NCI-H1694 treated with DMSO at 0.1 percent for 48 hours (cell line): ENCODE data around the gene PKMYT1.

ENCODE experiments used
- DNase-seq: peaks from one replicate; lab custom pipeline; 2025; lab: John Stamatoyannopoulos, UW

The PKMYT1 gene

DNA sequence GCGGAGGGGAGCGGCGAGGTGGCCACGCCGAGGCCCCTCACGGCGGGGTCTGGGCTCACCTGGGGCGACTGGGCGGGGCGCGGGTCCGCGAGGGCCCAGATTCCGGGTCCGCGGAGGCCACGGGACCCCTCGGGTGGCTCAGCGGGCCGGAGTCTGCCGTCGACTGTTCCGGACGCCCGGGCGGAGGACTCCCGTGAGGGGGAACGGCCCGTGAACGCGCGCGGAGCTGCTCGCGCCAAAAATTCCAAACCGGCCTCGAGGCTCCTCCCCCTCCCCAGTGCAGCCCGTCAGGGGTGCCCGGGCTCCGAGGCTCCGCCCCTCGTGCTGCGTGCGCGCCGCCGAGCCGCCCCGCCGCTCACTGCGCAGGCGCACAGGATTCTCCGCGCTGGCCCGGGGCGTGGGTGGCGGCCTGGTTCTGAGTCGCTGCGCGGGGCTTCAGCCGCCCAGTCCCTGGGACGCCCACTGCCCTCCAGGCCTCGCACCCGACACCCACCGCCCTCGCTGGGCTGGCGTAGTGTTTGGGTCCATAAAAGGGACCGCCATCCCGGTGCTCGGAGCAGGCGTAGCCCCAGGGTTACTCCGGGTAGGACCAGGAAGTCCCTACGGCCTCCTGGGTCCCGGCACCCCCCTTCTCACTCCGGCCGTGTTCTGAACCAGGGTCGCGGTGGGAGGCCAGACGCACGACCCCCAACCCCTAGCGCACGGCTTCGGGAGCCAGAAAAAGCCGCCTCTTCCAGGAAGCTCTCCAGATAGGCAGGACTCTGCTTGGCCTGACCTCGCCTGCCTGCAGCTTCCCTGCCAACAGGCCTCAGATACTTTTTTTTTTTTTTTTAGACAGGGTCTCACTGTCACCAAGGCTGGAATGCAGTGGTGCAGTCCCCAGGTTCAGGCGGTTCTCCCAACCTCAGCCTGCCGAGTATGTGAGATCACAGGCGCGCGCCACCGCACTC, at the start of gene PKMYT1:
Gene PKMYT1 (minus strand): TSS at position 220 of the 950 bp plus-strand sequence. CDS start 789 bp downstream, outside the sequence.
- peak; percentile 43 for DNase-seq

DNA sequence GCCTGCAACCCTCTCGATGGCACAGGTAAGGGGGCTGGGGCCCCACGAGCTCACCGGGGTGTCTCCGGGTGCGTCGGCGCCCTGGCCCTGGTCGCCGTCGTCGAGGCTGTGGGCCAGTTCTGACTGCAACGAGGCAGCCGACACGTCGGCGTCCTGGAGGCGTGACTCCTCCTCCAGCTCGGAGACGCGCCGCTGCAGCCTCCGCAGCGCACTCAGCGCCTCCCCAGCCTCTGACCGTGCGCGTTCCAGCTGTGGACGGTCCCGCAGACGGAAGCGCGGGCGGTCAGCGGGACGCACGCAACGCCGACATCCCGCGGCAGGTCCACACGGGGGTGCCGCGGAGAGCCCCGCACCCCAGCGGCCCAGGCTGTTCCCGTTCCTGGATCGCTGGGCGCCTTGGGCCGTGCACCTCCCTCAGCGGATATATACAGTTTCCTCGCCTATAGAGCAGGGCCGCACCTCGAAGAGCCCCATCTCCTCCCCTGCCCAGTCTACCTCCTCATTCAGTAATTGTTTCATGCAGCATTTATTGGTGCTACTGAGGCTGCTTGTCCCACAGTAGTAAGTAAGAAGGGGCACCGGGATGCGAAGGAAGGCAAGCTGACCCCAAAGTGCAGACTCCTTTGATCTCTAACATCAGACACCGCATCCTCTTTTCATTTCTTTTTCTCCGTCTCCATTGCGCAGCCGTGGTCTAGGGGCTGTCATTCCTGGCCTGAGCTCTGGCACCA, 49.4 kb upstream of the PKMYT1 start:
- DNase-seq, result no peak

DNA sequence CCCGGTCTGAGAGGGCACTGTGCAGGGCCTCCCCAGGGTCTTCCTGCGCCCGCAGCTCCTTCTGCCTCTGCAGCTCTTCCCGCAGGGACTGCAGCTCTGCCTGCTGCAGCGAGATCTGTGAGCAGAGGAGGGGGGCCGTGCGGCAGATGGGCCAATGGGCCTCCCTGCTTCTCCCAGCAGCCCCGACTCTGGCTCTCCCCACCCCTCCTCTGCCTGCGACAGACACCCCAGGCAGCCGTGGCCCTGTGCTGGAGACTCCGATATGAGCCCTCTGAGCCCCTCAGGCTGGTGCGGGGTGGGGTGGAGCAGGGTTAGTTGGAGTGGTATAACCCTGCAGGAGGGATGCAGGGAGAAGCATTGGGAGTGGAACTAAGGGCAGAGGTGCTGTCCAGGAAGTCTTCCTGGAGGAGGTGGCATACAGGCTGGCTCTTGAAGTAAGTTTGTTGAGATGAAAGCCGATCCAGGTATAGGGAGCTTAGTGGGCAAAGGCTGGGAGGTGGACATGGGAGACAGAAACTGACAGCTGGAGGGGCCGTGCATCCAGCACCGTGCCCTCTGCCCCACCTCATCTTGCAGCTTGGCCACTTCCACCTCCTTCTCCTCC, 48.6 kb upstream of the PKMYT1 start:
- DNase-seq, result no peak

DNA sequence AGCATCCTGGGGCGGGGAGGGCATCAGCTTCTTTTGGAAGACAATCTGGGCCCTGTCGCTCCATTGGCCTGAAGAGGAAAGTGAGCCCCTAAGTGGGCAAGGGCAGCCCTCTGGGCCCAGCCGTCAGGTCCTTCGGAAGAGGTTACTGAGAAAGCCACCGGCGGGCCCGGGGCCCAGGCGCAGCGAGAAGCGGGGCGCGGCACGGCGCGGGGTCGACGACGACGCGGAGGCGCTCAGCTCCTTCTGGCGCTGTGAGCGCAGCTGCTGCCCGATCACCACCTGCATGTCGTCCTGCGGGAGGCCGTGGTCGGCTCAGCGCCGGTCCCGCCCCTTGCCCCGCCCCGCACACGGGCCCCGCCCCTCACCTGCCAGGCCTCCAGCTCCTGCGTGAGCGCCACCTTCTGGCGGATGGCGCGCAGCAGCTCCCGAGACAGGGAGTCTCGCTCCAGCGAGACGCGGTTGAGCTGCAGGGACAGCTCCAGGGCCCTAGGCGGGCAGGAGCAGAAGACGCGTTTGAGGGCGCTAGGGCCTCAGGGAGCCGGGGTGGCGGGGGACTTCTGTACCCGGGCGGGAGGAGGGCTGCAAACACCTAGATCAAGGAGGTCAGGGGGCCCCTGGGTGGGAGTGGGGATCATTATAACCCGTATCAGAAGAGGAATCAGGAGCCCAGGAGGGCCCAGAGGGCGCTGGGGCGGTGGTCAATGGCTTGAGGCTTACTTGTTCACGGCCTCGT, 47.9 kb upstream of the PKMYT1 start:
- DNase-seq, result peak; percentile 43

DNA sequence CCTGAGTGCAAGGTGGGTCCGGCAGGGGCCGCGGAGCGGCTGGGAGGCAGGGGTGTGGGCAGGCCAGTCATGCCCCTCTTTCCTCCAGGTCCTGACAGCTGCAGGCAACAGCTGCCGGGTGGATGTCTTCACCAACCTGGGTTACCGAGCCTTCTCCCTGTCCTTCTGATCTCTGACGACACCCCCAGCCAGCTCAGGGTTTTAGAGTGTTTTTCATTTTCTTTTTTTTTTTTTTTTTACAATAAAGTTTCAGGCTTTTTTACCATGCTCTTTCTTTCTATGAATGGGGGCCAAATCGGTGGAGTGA, 47.2 kb upstream of the PKMYT1 start:
- DNase-seq, result no peak

DNA sequence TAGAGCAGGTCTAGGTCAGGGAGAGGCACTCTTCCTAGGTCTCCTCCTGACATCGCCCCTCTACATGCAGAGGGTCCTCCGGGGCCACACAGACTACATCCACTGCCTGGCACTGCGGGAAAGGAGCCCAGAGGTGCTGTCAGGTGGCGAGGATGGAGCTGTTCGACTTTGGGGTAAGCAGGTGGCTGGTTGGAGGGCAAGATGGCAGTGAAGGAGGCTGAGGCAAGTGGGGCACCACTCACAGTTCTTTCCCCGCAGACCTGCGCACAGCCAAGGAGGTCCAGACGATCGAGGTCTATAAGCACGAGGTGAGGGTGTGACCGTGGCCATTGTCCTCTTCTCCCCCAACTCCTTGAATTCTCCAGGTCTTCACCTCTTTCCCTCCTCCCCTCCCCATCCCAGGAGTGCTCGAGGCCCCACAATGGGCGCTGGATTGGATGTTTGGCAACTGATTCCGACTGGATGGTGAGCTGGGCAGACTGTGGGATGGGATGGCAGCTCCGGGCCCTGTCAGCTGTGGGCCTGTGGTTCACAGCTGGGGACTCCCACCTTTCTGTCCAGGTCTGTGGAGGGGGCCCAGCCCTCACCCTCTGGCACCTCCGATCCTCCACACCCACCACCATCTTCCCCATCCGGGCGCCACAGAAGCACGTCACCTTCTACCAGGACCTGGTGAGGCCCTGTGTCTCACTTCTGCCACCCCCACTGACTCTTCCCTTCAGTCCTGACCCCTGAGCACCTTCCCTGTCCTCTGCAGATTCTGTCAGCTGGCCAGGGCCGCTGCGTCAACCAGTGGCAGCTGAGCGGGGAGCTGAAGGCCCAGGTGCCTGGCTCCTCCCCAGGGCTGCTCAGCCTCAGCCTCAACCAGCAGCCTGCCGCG, 46.6 kb upstream of the PKMYT1 start:
- no peak for DNase-seq

DNA sequence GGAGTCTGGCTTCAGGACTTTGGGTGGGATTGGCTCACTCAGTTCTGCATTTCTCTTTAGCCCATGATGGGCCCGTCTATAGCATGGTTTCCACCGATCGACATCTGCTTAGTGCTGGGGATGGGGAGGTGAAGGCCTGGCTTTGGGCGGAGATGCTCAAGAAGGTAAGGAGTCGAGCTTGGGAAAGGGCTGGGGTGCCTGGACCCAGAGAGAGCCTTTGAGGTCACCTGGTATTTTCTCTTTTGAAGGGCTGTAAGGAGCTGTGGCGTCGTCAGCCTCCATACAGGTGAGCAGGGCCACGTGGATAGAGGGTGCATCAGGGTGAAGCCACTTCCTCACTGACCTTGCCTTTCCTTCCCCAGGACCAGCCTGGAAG, 45.7 kb upstream of the PKMYT1 start:
- no peak for DNase-seq

DNA sequence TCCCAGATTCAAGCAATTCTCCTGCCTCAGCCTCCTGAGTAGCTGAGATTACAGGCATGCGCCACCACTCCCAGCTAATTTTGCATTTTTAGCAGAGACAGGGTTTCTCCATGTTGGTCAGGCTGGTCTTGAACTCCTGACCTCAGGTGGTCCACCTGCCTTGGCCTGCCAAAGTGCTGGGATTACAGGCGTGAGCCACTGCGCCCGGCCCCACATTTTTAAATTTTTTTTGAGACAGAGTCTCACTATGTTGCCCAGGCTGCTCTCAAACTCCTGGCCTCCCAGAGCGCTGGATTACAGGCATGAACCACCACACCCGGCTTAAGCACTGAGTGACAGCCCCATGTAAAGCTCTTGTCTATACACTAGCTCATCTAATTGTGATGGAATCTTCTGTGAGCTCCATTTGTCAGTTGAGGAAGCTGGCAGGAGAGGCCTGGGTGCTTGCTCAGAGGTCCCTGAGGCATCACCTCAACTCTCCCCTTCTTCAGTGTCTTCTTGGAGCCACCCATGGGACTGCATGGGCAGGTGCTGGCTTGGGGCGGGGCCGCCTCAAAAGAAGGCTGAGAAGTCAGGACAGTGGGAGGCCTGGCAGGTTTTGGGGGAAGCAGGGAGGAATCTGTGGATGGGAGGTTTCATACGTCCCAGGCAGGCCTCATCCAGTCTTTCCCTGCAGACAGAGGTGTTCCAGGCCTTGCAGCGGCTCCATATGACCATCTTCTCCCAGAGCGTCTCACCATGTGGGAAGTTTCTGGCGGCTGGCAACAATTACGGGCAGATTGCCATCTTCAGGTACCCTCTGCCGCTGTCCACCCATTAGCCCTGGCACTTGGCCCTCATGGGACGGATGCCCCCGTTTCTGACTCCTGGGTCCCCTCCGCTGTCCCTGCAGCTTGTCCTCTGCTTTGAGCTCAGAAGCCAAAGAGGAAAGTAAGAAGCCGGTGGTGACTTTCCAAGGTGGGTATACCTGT, 45.1 kb upstream of the PKMYT1 start:
- no peak for DNase-seq

DNA sequence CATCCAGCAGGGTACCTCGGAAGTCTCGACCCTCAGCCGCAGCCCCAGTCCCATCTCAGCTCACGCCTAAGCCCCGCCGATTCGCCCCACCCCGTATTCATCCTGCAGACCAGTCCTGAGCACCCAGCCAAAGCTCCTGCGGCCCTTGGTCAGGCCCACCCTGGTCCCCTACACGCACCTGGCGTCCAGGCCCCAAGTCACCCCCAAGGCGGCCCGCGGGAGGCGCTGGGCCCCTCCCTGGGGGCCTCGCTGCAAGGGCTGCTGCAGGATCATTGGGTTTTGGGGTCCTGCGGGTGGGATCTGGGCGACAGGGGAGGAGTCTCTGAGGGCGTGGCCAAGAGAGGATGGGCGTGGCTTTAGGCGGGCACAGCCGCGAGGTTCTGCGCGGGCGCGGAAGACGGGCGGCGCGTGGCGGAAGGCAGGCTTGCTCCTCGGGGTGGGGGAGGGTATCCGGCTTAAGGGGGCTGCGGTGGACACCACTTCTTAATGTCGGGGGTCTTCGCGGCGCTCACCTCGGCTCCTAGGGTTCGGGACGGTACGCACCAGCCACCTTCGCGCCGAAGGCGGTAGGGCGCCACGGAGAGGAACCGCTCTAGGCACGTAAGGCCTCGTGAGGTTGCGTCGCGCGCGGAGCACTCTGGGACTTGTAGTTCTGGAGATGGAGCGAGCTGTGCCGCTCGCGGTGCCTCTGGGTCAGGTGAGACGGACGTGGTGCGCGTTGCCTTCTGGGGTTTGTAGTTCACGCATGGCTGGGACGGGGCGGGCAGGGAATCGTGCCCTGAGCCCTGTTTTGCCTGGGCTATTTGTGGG, 43.6 kb upstream of the PKMYT1 start, which contains the start of the genes HCFC1R1 and THOC6:
Gene HCFC1R1 (minus strand): TSS at position 274 of the 810 bp plus-strand sequence. CDS start 1 bp downstream, at position 273.
Gene THOC6 (plus strand): TSS at position 367 of the 810 bp plus-strand sequence. CDS start 292 bp downstream, at position 659.
- DNase-seq, result peak; percentile 89

DNA sequence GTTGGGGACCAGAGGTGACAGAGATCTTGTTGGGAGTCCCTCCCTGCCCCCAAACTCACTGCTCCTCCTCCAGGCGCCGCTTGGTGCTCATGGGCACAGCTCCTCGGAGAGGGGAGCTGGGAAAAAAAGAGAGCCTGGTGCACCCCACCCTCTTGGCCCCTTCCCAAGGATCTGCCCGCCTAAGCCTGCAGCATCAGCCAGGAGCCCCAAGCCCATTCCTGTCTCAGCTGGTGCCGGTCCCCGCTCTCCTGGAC, 43.1 kb upstream of the PKMYT1 start:
- peak; percentile 12 for DNase-seq

DNA sequence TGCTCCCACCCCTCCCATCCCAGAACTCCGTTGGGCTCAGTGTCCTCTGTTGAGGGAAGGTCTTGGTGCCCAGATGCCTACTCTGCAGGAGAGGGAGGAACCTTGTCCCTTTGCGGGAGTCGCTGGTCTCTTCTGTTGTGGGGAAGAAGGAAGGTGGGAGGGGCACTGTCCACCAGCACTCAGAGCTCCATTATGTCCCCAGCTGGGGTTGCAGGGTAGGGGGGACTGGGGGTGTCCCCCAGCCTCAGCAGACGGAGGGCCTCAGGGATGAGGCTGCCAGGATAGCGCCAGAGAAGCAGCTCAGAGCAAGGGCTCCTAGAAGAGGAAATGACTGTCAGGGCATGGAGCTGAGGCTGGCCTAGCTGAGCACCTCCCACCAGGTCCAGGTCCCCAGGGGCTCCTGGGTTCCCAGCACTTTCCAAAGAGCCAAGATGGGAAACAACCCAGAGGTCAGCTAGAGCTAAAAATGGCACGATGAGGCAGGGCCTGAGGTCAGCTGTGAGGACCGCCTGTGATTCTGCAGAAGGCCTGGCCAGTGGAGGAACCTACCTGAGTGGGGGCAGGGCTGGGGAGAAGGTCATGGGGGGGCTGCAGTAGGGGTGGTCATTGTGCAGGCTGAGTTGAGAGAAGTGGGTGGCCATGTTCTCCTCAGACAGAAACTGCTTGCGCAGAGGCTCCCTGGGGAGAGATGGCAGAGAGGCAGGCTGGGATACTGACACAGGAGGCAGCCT, 42.6 kb upstream of the PKMYT1 start:
- DNase-seq, result no peak

DNA sequence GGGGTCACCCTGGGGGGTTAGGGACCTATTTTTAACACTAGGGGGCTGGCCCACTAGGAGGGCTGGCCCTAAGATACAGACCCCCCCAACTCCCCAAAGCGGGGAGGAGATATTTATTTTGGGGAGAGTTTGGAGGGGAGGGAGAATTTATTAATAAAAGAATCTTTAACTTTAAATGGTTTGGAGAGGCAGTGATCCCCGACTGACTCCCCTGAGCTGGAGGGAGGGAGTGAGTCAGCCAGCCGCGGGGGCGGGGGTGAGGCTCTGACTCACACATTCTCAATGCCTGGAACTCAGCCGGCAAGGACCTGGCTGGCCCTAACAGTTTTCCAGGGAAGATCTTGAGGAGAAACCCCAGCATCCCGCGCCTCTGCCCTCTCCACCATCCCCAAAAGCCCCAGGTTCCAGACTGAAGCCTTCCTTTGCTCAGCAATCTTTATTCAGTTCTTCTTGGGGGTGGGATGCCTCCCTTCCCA, 42.0 kb upstream of the PKMYT1 start:
- no peak for DNase-seq

DNA sequence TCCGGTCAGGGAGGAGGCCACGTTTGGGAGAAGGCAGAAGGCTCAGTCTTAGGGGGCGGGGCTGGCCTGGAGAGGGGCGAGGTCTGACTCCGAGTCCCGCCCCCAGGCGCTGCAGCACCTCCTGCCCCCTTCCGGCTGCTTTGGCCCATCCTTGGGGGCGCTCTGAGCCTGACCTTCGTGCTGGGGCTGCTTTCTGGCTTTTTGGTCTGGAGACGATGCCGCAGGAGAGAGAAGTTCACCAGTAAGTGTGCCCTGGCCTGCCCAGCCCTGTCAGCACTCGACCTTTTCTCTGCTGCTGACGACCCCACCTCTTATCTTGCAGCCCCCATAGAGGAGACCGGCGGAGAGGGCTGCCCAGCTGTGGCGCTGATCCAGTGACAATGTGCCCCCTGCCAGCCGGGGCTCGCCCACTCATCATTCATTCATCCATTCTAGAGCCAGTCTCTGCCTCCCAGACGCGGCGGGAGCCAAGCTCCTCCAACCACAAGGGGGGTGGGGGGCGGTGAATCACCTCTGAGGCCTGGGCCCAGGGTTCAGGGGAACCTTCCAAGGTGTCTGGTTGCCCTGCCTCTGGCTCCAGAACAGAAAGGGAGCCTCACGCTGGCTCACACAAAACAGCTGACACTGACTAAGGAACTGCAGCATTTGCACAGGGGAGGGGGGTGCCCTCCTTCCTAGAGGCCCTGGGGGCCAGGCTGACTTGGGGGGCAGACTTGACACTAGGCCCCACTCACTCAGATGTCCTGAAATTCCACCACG, 41.4 kb upstream of the PKMYT1 start:
- no peak for DNase-seq

DNA sequence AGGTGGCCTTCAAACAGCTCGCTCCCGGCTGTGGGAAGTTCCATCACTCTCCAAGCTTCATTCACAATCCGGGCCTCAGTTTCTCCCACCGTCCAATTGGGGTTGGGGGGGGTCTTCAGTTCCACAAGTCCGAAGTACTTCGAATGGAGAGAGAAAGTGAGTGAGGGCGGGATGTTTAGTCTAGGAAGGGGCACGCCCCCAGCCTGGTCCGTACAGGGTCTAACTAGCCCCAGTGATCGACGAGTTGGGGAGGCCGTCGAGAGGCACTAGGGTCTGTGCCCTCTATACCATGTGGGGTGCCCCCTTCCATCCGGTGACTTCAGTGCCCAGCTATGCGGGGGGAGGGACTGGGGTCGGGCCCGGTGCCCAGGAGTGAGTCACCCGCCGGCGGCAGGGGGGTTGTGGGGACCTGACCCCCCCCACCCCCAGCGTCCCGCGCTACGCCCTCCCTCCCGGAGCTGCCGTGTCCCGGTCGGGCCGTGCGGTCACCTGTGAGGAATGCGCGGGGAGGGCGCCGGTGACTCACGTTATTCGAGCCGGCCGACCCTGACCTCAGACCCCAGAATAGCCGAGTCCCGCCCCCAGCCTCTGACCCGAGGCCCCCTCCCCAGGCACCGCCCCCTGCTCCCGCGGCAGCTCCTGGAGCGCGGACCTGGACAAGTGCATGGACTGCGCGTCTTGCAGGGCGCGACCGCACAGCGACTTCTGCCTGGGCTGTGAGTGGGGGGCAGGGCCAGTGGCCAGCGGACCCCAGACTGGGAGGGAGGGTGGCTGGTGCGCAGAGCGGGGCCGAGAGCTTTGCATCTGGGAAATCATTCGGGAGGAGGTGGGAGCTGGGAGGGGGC, 40.6 kb upstream of the PKMYT1 start:
- DNase-seq, result no peak

DNA sequence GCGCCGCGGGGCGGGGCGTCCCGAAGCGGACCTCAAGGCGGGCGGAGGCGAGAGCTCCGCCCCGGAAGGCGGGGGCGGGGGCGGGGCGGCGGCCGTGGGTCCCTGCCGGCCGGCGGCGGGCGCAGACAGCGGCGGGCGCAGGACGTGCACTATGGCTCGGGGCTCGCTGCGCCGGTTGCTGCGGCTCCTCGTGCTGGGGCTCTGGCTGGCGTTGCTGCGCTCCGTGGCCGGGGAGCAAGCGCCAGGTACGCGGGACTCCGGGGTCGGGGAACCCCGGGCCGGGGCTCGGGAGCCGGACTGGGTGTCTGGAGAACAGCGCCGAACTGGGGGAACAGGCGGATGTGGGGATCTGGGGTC, 40.0 kb upstream of the PKMYT1 start, which contains the start of gene TNFRSF12A:
Gene TNFRSF12A (plus strand): TSS at position 122 of the 357 bp plus-strand sequence. CDS start 30 bp downstream, at position 152.
- DNase-seq, result peak; percentile 28

DNA sequence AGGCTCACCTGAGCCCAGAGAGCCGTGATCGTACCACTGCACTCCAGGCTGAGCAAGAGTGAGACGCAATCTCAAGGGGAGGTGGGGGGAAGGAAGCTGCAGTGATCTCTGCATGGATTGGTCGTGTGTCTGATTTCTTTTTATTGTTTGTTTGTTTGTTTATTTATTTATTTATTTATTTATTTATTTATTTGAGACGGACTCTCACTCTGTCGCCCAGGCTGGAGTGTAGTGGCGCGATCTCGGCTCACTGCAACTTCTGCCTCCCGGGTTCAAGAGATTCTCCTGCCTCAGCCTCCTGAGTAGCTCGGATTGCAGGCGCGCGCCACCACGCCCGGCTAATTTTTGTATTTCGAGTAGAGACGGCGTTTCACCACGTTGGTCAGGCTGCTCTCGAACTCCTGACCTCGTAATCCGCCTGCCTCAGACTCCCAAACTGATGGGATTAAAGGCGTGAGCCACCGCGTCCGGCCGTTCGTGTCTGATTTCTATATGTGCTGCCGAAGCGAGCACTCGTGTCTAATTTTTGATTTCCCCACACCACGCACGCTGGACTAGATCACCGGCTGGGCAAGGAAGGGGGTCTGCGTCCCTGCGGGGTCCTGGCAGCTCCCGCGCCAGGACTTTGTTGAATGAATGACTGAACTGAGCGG, 39.5 kb upstream of the PKMYT1 start:
- DNase-seq, result no peak
